Fibroblast of skin of back (primary cell): ENCODE data around the gene LKAAEAR1.

Source experiments
- DNase-seq: peaks from one replicate; pipeline ENCODE4 v3.0.0-alpha.2; 2013

LKAAEAR1 gene

GRCh38 chr20:64049878-64050260, 34.3 kb downstream of the LKAAEAR1 start:
- DNase-seq, result no peak

GRCh38 chr20:64049060-64049877, 34.9 kb downstream of the LKAAEAR1 start, which contains the start of gene SOX18:
SOX18 (minus strand) TSS chr20:64049639; CDS start chr20:64049516, 123 bp downstream.
- peak; percentile 47 for DNase-seq

- DNase-seq, result no peak
Measured at GRCh38 chr20:64048402-64049044, 35.7 kb downstream of the LKAAEAR1 start.

DNA sequence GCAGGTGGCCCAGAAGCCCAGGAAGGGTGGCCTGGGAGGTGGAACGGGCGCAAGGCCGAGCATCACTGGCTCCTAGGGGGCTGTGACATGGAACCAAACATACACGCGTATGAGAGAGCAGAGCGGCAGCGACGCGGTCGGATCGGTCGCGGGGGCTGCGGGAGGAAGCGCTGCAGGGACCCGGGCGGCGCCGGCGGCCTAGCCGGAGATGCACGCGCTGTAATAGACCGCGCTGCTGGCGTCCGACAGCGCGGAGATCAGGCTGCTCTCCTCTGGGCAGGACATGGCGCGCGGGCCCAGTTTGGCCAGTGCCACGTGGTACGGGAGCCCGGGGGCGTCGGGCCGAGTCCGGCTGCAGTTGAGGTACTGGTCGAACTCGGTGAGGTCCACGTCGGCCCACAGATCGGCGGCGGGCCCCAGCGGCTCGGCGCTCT, 36.2 kb downstream of the LKAAEAR1 start:
- no peak for DNase-seq

GRCh38 chr20:64047046-64047389, 37.2 kb downstream of the LKAAEAR1 start:
- no peak for DNase-seq

GRCh38 chr20:64045346-64046011, 38.7 kb downstream of the LKAAEAR1 start:
- no peak for DNase-seq

DNA sequence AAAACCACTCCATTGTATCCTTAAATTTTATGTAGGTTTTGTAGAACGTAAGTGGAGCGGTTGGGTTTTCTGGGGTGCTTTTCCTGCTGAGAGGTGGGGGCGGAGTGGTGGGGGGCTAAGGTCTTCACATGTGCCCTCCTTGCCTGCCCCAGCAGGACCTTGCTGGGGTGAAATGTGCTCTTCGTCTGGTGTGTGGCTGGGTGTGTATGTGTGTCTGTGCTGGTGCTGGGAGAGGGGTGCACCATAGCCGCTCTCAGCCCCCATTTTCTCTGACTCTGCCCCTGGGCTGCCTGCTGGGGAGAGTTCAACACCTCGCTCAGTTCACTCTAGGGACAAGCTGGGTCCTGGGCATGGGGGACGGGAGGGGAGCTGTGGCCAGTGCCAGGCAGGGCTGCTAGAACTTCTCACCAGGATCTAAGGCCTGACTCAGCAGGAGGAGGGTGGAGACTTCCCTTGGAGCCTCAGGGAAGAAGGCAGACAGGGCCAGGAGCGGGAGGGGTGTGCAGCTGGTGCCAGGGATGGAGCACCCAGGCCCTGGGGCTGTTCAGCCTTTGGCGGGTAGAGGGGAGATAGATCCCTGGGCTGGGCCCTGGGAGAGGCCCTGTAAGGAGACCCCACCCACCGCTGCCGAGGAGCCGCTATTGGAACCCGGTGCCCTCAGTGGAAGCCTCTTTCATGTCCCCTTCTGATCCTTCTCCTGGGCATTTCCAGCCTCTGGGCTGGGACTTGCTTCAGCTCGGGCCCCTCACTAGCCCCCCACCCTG, 39.5 kb downstream of the LKAAEAR1 start:
- DNase-seq, result peak; percentile 70

DNA sequence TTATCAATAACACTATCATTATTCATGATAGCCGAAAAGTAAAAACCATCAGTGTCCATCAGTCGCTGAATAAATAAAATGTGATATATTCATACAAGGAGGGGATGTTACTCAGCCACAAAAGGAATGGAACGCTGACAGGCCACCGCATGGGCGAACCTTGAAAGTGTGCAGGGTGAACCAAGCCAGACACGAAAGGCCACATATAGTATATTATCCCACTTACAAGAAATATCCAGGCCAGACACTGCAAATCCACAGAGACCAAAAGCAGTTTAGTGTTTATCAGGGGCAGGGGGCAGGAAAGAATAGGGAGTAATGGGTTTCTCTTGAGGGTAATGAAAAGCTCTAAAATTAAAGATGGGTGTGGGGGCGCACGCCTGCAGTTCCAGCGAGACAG, 40.4 kb downstream of the LKAAEAR1 start:
- no peak for DNase-seq

- DNase-seq, result no peak
Measured at GRCh38 chr20:64042054-64042781, 42.0 kb downstream of the LKAAEAR1 start.

DNA sequence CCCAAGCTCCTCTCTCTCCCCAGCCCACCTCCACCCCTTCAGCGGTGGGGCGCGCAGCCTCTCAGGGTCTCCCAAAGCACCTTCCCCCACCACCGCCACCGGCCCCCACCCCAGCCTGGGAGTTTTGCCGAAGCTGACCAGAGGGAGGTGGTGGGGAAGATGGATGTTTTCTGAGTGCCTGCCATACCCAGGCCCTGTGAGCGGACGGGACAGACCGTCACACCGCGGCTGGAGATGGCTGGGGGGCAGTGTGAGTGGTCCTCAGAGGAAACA, 42.5 kb downstream of the LKAAEAR1 start:
- no peak for DNase-seq

GRCh38 chr20:64041040-64041780, 43.0 kb downstream of the LKAAEAR1 start:
- no peak for DNase-seq

GRCh38 chr20:64040231-64041039, 43.8 kb downstream of the LKAAEAR1 start:
- DNase-seq, result no peak

DNA sequence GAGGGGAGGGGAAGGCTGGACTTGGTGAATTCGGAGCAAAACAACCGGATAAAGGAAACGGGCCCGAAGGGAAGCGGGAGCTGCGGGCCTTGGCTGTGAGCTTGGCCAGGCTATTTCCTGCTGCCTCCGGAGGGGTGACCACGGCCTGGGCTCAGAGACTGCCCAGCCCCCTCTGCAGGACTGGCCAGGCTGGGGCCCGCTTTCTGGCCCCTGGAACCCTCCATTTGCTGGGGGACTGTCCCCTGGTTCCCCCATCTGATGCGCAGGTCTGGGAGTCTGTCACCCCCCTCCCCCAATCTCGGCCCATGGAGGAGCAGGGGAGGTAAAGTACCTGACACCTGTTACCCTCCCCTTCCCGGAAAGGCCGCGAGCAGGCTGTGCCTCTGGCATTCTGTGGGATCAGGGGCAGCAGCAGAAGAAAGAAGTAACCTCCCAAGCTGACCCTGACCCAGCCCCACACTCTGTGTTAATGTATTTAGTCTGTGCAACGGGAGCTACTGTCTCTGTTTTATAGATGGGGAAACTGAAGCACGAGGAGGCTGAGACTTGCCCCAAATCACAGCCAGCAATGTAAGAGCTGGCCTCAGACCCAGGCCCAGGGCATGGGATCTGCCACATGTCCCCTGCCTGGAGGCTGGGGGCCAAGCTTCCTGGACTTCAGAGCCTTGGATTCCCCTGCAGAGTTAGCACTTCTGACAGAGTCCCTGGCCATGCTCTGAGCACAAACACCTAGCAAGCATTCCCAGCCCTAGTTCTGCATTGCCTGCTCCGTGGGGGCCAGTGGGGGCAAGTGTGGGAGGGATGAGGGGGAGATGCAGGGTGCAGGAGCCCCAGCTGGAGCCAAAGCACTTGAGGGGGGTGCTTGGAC, 44.7 kb downstream of the LKAAEAR1 start:
- no peak for DNase-seq

GRCh38 chr20:64038565-64039292, 45.5 kb downstream of the LKAAEAR1 start:
- DNase-seq, result peak; percentile 54

DNA sequence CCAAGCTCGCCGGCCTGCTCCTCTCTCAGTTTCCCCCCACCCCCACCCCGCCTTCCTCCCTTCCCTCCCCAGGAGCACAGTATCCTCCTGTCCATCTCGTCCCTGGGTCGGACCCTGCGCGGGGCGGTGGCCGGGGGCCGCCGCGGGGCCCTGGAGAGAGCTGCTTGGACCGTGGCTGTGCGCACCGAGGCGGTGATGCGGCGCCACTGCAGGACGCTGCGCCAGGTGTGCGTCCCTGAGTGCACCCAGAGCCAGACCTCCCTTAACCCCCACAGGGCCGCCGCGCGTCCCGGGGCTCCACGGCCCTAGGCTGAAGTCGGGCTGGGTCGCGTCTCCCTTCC, 46.0 kb downstream of the LKAAEAR1 start:
- DNase-seq, result no peak

GRCh38 chr20:64037498-64038213, 46.5 kb downstream of the LKAAEAR1 start:
- DNase-seq, result no peak

GRCh38 chr20:64037199-64037497, 47.0 kb downstream of the LKAAEAR1 start:
- no peak for DNase-seq

DNA sequence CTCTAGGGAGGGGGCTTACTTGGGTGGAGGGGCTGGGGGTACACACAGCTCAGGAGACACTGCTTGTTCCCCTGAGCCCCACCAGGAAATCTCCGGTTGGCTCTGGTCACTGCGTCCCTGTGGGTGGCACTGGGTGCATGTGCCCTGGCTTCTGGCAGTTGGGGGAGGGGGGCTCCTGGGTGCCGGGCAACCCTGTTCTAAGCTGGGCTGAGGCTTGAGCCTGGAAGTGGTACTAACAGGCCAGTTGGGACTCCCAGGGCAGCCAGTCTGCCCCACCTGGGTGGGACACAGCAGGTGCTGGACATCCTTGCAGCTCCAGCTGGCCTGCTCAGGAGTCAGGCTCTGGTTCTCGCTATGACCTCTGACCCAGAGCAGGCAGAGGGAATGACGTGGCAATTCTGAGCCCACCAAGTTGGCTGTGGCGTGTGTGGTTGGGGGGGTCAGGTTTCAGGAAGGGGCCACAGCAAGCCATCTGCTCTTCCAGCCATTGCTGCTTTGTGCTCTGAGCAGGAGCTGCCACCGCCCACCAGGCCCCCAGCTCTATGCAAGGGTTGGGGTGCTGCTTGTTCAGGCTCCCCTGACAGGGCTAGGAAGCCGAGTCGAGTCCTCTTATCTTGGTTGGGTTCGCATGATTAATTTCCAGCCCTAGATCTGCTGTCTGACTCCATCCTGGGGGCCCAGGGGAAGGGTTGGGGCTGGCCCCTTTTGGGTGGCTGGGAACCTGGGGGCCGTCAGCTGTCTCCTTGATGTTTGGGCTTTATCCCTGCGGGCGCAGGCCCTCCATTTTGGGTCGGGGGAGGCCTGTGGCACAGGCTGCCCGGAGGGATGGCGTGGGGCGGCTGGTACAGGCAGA, 47.6 kb downstream of the LKAAEAR1 start:
- DNase-seq, result no peak
